ENCODE results near the gene HOXA9. TPM values are rescaled to one million over a fixed set of nuclear protein-coding genes. Genes with fewer than 3 reads are reported as not detected.

The HOXA9 gene
- not detected in 2 replicates for total RNA-seq (2014; rRNA removed; shearing (Covaris generic))
- not detected in 2 replicates for polyA plus RNA-seq (2015; cell fraction: cytosol; rRNA removed)
- not detected in 2 replicates for polyA plus RNA-seq (2015; cell fraction: nucleus; rRNA removed)

GRCh38 chr7:27165089-27165995 lies at the start of gene HOXA9:
TSS of gene HOXA9 (minus strand) at chr7:27165537. CDS start at chr7:27165457, 80 bp downstream.
- DNase-seq (ENCODE audit: low read depth, low spot score) = no peak
- in situ Hi-C loops (cut with HindIII; ENCODE audit: low pct_unique_long_range_greater_than_20kb, low sequenced_read_pairs) = no loop called here

DNA sequence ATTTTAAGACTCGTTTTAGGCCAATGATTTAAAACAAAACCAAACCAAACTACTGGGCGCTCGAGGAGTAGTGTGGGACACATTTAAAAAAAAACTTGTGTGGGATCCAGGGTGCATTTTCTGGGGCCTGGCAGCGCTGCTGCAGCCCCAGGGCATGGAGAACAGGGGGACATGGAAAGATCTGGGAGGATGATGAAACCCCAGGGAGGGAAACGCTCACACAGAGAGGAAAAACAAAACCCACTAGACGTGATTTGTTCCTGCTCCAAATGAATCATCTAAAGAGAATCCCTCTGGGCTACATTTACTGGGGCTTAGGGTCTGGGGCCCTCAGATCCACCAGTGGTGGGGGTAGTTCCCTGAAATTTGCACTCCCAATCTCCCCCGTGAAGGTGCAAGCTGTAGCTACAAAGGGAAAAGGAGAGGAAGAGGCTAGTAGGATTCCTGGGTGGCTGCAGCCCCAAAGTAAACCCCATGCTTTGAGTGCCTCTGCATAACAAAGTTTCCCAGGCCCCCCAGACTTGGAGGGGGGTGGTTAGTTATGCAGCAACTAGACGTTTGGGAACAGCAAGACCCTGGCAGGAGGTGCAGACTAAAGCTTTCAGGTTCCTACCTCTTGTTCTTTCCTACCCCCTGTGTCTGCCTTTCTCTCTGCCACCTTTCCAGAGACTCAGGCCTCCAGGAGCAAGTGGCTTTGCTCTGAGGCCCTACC lies 49.1 kb upstream of the HOXA9 start:
- no peak for DNase-seq (ENCODE audit: low read depth, low spot score)
- in situ Hi-C loops (cut with HindIII; ENCODE audit: low pct_unique_long_range_greater_than_20kb, low sequenced_read_pairs) = loop anchor here (25.0 kb wide), 1 partner anchor 373 kb away; no protein-coding TSS in a partner anchor

GRCh38 chr7:27213433-27214238 lies 48.3 kb upstream of the HOXA9 start:
- no peak for DNase-seq (ENCODE audit: low read depth, low spot score)
- in situ Hi-C loops (cut with HindIII; ENCODE audit: low pct_unique_long_range_greater_than_20kb, low sequenced_read_pairs) = loop anchor here (25.0 kb wide), 1 partner anchor 374 kb away; no protein-coding TSS in a partner anchor

DNA sequence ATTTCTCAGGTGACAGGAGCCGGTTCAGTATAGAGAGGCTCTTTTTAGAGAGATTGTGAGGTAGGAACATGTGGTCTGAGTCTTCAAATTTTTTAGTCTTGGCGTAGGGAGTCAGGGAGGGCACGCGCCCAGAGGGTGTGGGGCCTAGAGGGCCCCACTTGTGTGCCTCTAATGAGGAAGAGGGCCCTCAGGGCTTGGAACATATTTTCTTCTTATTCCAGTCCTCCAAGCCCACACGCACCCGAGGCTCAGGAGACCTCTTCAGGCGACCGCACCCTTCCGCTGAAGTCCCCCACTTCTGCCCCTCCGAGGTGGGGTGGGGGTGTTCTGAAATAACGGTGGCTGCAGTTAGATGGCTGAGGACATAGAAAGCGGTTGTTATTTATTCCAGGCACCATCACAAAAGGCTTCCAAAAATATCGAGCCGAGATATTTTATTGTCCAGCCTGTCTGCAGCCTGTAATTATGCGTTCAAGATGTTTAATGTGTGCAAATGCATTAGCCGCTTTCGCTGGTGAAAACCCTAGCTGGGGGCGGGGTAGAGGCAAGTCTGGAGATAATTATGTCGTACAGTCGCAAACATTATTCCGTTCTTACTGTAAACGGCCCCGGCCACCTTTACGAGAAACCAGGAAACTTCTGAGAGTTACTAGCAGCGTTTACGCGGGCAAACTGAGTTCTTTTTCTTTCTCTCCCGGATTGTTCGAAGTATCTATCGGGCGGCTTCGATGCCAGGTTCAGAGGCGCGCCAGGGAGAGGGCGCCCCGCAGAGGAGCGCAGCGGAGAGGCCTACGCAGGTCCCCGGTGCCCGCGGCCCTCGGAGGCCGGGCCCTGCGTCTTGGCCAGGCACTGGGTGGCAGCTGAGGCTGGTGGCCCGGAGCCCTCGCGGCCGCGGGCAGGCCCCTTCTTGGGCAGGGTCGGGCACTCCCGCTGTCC lies 47.4 kb upstream of the HOXA9 start:
- in situ Hi-C loops (cut with HindIII; ENCODE audit: low pct_unique_long_range_greater_than_20kb, low sequenced_read_pairs) = loop anchor here (25.0 kb wide), 1 partner anchor 375 kb away; no protein-coding TSS in a partner anchor
- no peak for DNase-seq (ENCODE audit: low read depth, low spot score)

- in situ Hi-C loops (cut with HindIII; ENCODE audit: low pct_unique_long_range_greater_than_20kb, low sequenced_read_pairs) = loop anchor here (25.0 kb wide), 1 partner anchor 376 kb away; no protein-coding TSS in a partner anchor
- DNase-seq (ENCODE audit: low read depth, low spot score) = no peak
Observed at GRCh38 chr7:27211764-27212204, 46.4 kb upstream of the HOXA9 start.

DNA sequence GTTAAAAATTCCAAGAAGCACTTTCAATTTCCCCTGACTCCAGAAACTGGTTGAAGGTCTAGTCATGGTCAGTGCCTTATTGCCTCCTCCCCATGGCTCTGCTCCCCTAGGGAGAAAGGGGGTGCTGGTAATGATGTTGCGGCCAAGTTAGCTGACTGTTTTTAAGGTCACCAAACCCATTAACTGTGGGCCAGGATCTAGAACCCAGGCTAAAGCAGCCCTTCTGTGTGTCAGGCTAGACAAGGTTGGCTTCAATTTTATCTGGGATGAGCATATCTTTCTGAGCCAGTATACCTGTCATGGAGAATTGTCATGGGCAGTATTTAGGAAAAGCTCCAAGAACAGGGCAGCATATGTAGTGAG lies 45.7 kb upstream of the HOXA9 start:
- DNase-seq (ENCODE audit: low read depth, low spot score) = no peak
- in situ Hi-C loops (cut with HindIII; ENCODE audit: low pct_unique_long_range_greater_than_20kb, low sequenced_read_pairs) = loop anchor here (25.0 kb wide), 1 partner anchor 376 kb away; no protein-coding TSS in a partner anchor

GRCh38 chr7:27210441-27211083 lies 45.2 kb upstream of the HOXA9 start:
- DNase-seq (ENCODE audit: low read depth, low spot score) = peak; percentile 73
- in situ Hi-C loops (cut with HindIII; ENCODE audit: low pct_unique_long_range_greater_than_20kb, low sequenced_read_pairs) = loop anchor here (25.0 kb wide), 1 partner anchor 377 kb away; no protein-coding TSS in a partner anchor

GRCh38 chr7:27209933-27210440 lies 44.6 kb upstream of the HOXA9 start:
- in situ Hi-C loops (cut with HindIII; ENCODE audit: low pct_unique_long_range_greater_than_20kb, low sequenced_read_pairs) = loop anchor here (25.0 kb wide), 1 partner anchor 377 kb away; no protein-coding TSS in a partner anchor
- no peak for DNase-seq (ENCODE audit: low read depth, low spot score)

DNA sequence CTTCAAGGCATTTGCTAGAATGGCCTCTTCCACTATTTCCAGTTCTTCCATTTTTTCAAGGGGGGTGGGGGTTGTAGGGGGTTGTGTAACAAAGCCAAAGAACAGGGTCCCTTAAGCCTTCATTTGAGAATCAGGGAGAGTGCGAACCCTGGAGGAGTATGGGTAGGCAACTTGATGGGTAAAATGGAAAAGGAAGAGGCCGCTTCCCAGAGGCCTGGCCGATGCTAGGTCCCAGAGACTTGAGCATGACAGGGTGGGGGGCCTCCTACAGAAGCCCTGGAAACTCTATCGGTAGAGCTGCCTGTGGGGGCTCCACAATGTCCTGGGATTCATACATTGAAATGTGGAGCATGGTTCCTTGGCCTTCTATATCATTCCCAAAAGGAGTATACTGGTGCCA lies 43.7 kb upstream of the HOXA9 start:
- in situ Hi-C loops (cut with HindIII; ENCODE audit: low pct_unique_long_range_greater_than_20kb, low sequenced_read_pairs) = loop anchor here (25.0 kb wide), 1 partner anchor 378 kb away; no protein-coding TSS in a partner anchor

GRCh38 chr7:27207348-27207985 lies 42.1 kb upstream of the HOXA9 start:
- in situ Hi-C loops (cut with HindIII; ENCODE audit: low pct_unique_long_range_greater_than_20kb, low sequenced_read_pairs) = loop anchor here (25.0 kb wide), 1 partner anchor 380 kb away; no protein-coding TSS in a partner anchor
- DNase-seq (ENCODE audit: low read depth, low spot score) = no peak

More for the DNA sequence above, 43.7 kb upstream of the HOXA9 start:
- DNase-seq (ENCODE audit: low read depth, low spot score) = no peak

- in situ Hi-C loops (cut with HindIII; ENCODE audit: low pct_unique_long_range_greater_than_20kb, low sequenced_read_pairs) = loop anchor here (25.0 kb wide), 1 partner anchor 382 kb away; no protein-coding TSS in a partner anchor
Observed at GRCh38 chr7:27205325-27206280, 40.3 kb upstream of the HOXA9 start.

DNA sequence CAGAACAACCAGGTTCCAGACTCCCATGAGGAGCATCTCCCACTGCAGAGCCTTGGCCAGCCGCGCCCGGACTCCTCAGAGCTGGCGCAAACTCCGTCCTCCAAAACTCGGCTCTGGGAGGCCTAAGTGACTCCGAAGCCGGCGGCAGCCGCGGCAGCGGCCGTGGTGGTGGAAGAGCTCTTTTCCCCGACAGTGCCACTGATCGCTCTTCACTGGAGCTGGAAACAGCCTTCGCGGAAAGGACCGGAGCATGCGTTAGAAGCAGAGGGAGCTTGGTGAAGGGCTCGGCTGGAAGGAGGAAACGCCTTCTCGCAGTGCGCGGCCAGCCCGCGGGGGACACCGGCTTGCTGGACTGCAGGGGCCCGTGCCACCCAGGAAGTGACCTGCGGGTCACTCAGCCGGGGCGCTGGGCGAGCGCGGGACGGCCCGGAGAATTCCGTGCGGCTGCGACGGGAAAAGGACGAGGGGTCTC lies 39.5 kb upstream of the HOXA9 start:
- in situ Hi-C loops (cut with HindIII; ENCODE audit: low pct_unique_long_range_greater_than_20kb, low sequenced_read_pairs) = loop anchor here (25.0 kb wide), 1 partner anchor 382 kb away; no protein-coding TSS in a partner anchor
- no peak for DNase-seq (ENCODE audit: low read depth, low spot score)

More at GRCh38 chr7:27205325-27206280, 40.3 kb upstream of the HOXA9 start:
- DNase-seq (ENCODE audit: low read depth, low spot score) = no peak

GRCh38 chr7:27203964-27204594 lies 38.7 kb upstream of the HOXA9 start:
- DNase-seq (ENCODE audit: low read depth, low spot score) = no peak
- in situ Hi-C loops (cut with HindIII; ENCODE audit: low pct_unique_long_range_greater_than_20kb, low sequenced_read_pairs) = loop anchor here (25.0 kb wide), 1 partner anchor 383 kb away; no protein-coding TSS in a partner anchor

All from SK-MEL-5 (cell line).